ENCODE data around the gene APOA5. TPM values are rescaled to one million over a fixed set of nuclear protein-coding genes. Genes with fewer than 3 reads are reported as not detected.
A peak's percentile ranks its signal among the peaks of the same experiment; 100 is the strongest.
"Not testable (repeated sequence)": the region's sequence is repeated elsewhere in the genome, so short reads cannot be mapped to it uniquely, and the experiment has no call there.

The APOA5 gene
- total RNA-seq, 1 donor from 2014 or later = 0.29 TPM

GRCh38 chr11:116828632-116829524 lies 37.2 kb upstream of the APOA5 start:
- DNase-seq (ENCODE audit: low spot score) = no peak

GRCh38 chr11:116827461-116827860 lies 35.8 kb upstream of the APOA5 start:
- DNase-seq (ENCODE audit: low spot score) = no peak

GRCh38 chr11:116826751-116827431 lies 35.2 kb upstream of the APOA5 start:
- no peak for DNase-seq (ENCODE audit: low spot score)

GRCh38 chr11:116825854-116826750 lies 34.4 kb upstream of the APOA5 start:
- no peak for DNase-seq (ENCODE audit: low spot score)

GRCh38 chr11:116825434-116825833 lies 33.8 kb upstream of the APOA5 start:
- no peak for DNase-seq (ENCODE audit: low spot score)

GRCh38 chr11:116823031-116823843 lies 31.6 kb upstream of the APOA5 start, which contains the start of gene APOA4:
TSS of gene APOA4 (minus strand) at chr11:116823304. CDS start at chr11:116823191, 113 bp downstream.
- no peak for DNase-seq (ENCODE audit: low spot score)

- no peak for DNase-seq (ENCODE audit: low spot score)
Measured at GRCh38 chr11:116822575-116822974, 30.9 kb upstream of the APOA5 start.

GRCh38 chr11:116821050-116821918 lies 29.6 kb upstream of the APOA5 start:
- no peak for DNase-seq (ENCODE audit: low spot score)

- no peak for DNase-seq (ENCODE audit: low spot score)
Measured at GRCh38 chr11:116819049-116819448, 27.4 kb upstream of the APOA5 start.

GRCh38 chr11:116814502-116814901 lies 22.8 kb upstream of the APOA5 start:
- DNase-seq (ENCODE audit: low spot score) = no peak

GRCh38 chr11:116813781-116814471 lies 22.2 kb upstream of the APOA5 start:
- DNase-seq (ENCODE audit: low spot score) = no peak

GRCh38 chr11:116813170-116813569 lies 21.5 kb upstream of the APOA5 start:
- no peak for DNase-seq (ENCODE audit: low spot score)

- no peak for DNase-seq (ENCODE audit: low spot score)
Measured at GRCh38 chr11:116812109-116812508, 20.4 kb upstream of the APOA5 start.

GRCh38 chr11:116811194-116811593 lies 19.5 kb upstream of the APOA5 start:
- no peak for DNase-seq (ENCODE audit: low spot score)

GRCh38 chr11:116808262-116809175 lies 16.8 kb upstream of the APOA5 start:
- DNase-seq (ENCODE audit: low spot score) = peak; percentile 82

- no peak for DNase-seq (ENCODE audit: low spot score)
Measured at GRCh38 chr11:116807601-116808261, 16.1 kb upstream of the APOA5 start.

- no peak for DNase-seq (ENCODE audit: low spot score)
Measured at GRCh38 chr11:116804001-116804400, 12.3 kb upstream of the APOA5 start.

- DNase-seq (ENCODE audit: low spot score) = not testable (repeated sequence)
Measured at GRCh38 chr11:116801662-116802061, 10.0 kb upstream of the APOA5 start.
